GM18519 (cell line): ENCODE results near the gene TNFRSF18.
"Not testable (repeated sequence)": the region's sequence is repeated elsewhere in the genome, so short reads cannot be mapped to it uniquely, and the experiment has no call there.

Source experiments
- ATAC-seq: cut with Tn5 transposase; IDR thresholded peaks from one replicate; pipeline ENCODE4 v1.9.1; 2021; ENCODE audit warnings: mild to moderate bottlenecking, moderate library complexity; ENCODE audit not compliant: unreplicated experiment, low FRiP score

TNFRSF18 gene, protein sequence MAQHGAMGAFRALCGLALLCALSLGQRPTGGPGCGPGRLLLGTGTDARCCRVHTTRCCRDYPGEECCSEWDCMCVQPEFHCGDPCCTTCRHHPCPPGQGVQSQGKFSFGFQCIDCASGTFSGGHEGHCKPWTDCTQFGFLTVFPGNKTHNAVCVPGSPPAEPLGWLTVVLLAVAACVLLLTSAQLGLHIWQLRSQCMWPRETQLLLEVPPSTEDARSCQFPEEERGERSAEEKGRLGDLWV

DNA sequence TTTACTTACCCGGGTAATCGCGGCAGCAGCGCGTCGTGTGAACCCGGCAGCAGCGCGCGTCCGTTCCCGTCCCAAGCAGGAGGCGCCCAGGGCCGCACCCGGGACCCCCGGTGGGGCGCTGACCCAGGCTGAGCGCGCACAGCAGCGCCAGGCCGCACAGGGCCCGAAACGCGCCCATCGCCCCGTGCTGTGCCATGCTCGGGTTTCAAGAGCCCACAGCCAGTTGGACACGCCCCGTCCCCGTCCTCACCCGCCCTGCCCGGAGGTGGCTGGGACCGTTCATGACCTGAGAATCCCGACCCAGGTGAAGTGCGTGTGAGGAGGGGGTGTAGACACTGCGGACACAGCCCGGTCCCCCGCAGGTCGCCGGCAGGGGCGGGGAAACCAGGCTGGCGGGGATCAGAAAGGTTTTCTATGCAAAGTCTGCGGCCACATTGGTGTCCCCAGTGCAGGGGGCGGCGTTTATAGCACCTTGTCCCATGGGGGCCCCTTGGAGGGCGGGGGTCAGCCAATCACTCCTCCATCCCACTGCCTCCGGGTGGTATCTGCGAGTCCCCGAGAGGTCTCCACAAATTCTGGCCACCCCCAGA lies at the start of gene TNFRSF18:
Gene TNFRSF18, minus strand, starts transcription at position 217 of the 590 bp plus-strand sequence. Its CDS starts 21 bp downstream, at position 196.
- ATAC-seq: no peak

DNA sequence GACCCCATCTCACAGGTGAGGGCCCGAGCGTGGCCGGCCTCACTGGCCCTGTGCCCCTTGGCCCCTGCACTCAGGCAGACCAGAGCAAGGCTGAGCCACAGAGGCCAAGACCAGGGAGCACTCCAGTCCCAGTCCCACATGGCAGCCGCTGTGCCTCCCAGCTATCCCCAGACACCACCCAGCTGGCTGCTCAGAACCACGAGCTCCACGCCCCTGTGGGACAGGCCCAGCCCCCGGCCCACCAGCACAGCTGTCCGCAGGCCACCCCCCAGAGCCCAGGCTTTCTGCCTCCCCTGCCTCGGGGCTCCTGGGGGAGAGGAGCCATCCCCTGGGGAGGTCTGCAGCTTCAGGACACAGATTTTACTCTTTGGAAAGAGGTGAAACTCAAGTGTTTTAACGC lies 49.2 kb upstream of the TNFRSF18 start:
- no peak for ATAC-seq

DNA sequence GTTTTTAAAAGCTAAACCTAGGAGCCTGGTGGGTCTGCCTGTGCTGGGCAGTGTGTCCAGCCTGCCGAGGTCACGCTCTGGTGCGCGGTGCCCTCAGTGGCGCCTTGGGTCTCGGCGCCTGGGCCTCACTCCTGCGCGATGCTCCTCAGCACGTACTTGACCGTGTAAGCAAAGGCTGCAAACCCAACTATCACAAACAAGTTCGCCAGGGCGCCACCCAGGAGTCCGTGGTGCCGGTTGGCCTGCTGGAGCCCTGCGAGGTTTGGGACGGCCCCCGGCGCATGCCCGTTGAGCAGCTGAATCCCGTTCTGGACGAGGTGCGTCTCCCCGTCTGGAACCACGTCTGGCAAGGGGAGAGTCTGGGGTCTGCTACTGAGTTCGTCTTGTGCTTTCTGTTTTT lies 48.7 kb upstream of the TNFRSF18 start:
- ATAC-seq: no peak

DNA sequence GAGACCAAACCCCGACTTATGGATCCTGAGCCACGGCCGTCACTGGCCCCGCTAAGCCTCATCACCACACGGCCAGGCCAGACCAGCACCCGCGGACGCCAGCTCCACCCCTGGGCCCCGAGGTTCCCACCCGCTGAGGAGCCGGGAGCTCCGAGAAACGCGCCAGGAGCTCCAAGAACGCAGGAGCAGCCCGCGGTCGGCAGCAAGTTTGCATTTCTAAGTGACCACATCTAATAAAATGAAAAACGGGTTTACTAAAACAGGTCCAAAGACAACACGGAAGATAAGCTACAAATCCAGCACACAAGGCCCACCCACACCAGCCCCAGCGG lies 48.2 kb upstream of the TNFRSF18 start:
- no peak for ATAC-seq

DNA sequence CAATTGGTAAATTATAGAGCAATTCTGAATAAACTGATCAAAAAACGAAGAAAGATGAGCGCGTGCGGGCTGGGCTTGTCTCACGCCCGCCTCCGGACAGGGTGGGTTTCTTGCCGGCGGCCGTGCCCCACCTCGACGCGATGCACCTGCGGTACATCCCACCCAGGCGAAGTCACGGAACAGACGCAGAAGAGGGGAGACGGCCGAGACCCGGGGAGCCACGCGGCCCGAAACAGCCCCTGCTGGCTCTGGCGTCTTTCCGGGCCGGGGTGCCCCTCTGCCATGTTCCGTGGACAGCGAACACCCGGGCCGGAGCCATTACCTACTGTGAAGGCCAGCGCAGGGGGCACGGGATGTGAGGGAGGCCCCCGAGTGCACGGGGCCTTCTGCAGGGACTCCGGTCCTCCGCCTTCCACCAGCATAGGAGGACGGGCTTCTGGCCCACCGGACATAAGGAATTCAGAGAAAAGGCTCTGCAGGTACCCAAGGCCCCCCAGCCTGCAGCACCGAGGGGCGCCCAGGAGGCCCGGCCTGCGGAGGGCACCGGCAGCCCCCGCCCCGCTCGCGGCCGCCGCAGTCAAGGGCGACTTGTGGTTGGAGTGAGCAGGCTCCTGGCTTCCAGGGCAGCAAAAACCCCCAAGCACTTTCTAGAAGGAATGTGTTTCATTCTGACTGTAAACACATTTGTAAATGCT lies 47.7 kb upstream of the TNFRSF18 start:
- ATAC-seq: no peak

DNA sequence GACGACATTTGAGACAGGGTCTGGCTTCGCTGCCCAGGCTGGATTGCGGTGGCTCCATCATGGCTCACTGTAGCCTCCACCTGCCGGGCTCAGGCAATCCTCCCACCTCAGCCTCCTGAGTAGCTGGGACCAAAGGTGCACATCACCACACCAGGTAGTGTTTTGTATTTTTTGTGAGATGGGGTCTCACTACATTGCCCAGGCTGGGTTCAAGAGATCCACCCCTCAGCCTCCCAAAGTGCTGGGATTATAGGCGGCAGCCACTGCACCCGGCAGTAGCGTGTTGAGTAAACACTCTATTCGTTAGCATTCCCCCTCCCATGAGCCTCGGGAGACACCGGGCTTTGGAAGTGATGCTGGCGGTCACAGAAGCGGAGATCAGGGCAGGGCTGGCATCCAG lies 46.9 kb upstream of the TNFRSF18 start:
- ATAC-seq: no peak

DNA sequence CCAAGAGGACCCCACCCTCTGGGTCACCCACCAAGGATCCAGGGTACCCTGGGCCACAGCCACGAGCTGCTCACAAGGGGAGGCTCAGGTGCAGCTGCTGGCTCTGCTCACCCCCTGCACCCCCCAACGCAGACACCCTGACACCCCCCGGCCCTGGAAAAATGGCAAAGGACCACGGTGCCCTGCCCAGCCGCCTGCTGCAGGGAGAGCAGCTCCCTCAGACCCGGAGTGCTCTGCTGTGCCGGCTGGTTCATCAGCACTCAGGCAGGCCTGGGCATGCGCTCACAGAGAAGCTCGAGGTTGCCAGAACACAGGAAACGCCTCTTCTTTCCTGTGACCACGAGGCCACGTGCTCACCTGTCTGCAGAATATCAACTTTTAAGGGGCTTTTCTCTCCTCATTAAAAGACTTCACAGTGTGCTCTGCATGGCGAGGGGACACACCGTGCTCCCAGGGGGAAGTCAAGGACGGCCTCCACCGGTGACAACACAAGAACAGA lies 44.4 kb upstream of the TNFRSF18 start:
- ATAC-seq: no peak

DNA sequence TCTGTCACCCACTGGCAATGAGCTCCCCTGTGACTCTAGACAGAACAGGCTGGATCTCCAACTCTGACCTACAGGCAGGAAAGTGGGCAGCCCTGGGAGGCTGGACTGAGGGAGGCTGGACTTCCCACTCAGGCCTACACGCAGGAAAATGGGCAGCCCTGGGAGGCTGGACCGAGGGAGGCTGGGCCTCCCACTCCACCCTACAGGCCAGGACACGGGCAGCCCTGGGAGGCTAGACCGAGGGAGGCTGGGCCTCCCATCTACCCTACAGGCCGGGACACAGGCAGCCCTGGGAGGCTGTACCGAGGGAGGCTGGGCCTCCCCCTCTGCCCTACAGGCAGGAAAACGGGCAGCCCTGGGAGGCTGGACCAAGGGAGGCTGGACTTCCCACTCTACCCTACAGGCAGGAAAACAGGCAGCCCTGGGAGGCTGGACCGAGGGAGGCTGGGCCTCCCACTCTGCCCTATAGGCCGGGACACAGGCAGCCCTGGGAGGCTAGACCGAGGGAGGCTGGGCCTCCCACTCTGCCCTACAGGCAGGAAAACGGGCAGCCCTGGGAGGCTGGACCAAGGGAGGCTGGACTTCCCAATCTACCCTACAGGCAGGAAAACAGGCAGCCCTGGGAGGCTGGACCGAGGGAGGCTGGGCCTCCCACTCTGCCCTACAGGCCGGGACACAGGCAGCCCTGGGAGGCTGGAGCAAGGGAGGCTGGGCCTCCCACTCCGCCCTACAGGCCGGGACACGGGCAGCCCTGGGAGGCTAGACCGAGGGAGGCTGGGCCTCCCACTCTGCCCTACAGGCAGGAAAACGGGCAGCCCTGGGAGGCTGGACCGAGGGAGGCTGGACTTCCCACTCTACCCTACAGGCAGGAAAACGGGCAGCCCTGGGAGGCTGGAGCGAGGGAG lies 41.9 kb upstream of the TNFRSF18 start:
- not testable (repeated sequence) for ATAC-seq

DNA sequence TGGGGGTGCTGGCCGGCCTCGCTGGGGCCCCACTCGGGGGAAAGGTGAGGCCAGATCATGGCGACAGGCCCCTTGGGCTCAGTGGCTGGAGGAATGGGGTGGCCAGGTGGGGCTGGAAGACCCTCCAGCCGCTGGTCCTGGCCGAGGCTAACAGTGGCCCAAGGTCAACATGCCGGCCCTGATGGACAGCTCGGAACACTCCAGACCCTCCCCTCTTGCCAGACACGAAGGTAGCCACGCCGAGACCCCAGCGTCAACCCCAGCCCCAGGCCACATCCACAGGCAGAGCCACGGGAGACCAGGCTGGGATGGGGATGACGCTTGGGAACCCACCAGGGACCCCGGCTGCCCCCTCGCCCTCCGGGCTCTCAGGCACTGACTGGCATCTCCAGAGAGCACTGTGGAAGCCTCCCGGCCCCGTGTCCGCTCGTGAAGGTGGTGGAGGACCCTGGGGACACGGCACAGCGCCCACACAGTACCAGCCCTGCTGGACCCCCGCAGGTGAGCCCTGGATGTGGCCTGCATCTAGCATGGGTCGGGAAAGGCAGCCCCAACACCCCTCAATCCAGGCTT lies 41.0 kb upstream of the TNFRSF18 start:
- ATAC-seq: no peak

DNA sequence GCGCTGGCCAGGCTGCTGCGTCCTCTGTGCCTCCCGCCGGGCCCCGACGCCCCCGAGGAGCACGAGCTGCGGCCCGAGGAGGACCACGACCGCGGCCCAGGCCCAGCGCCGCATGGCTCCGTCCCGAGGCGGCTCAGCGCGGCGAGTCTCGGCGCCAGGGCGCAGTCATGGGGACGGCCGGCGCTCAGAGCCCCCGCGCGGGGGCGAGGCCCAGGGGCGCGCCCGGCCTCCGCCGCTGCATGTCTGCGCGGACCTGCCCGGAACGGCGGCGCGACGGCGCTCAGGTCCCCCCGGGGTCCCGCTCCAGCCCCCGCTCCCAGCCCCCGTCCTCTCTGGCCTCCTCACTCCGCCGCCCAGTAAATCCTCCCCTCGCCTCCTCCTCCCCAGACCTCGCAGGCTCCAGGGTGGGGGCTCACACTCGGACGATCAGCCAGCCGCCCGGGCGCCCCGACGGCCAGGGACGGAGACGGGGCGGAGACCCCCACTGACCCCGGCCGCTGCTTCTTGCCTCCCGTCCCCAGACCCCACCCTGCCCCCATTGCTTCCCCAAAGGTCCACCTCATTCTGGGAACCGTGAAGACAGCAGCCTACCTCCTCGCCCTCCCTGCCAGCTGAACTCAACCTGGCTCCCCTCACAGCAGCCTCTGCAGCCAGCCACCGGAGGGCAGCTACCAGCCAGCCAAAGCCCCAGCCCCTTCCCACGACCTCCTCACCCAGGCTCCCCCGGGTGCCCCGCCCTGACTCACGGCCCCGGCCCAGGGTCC lies 40.4 kb upstream of the TNFRSF18 start, which contains the start of gene C1QTNF12:
Gene C1QTNF12, minus strand, starts transcription at position 146 of the 764 bp plus-strand sequence. Its CDS starts 32 bp downstream, at position 114.
- no peak for ATAC-seq

DNA sequence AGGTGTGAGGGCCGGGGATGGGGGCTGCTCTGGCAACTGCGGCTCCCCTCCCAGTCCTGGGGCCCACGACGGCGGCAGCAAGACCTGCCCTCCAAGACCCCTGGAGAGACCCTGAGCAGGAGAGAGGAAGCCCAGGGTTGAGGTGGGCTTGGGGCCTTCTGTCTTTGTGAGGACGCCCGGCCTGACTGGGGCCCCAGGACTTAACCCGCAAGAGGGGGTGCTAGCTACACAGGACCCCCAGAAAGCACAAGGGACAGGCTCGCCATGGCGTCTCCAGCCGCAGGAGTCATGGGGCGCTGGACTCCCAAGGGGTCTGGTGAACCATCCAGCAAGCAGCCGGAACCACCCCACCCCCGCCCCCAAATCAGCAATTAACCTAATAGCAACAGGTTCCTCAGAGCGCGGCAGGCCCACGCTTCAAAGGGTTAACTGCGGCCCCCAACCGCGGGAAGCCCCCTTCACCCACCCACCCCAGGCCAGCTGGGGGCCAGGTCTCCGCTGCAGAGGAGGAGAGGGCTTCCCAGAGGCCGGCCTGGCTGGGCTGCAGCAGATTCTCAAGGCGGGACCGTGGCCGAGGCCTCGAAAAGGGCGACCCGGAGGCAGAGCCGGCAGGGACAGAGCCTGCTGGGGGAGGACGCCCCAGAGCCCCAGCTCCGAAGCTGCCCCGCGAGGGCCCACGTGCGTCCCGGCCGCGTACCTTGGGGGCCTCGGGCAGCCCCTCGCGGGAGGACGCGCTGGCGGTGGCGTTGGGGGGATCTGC lies 39.6 kb upstream of the TNFRSF18 start:
- no peak for ATAC-seq

DNA sequence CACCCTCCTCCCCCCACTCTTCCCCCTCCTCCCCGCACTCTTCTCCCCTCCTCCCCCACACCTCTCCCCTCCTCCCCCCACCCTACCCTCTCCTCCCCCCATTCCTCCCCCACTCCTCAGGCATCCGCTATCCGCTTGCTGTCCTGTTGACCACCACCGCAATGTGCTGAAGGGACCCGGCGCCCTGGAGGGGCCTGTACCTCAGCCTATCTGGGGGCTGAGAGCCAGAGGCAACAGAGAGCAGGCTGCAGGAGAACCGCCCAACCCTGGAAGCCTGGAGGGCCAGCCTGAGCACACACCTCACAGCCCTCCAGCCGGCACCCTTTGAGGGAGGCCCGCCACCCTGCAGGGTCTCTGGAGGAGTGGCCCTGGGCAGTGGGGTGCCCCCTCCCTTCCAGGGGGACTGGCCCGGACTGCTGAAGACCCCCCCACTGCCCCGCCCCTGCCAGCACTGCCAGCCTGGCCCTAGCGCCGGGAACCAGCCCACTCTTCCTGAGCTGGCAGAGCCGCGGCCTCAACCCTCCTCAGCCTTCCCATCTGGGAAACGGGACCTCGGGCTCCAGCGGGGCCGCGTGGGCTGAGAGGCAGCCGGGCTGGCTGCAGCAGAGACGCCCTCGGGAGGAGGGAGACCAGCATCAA lies 38.9 kb upstream of the TNFRSF18 start:
- ATAC-seq: no peak

DNA sequence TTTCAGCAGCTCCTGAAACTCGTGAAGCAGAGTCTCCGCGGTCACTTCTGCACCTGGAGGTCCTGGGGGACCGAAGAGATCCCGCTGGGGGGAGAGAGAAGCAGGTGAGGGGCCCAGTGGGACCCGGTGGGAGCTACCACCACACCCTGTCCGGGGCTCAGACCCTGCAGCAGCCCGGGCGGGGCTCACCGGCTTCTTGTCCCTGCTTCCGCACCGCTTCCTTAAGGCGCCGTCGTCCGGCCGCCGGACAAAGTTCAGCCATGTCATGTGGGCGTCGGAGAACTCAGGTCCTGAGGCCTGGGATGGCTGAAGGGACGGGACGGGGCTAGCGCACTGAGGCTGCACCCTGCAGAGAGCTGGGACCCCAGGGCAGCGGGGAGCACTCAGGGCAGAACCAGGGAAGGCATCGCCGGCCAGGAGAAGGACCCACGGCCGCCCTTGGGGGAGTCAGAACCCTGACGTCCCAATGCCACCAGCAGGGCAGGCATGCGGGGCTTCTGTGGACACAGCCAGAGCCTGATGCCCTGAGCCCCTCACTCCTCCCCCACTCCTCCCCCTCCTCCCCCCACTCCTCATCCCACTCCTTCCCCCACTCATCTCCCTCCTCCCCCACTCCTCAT lies 37.9 kb upstream of the TNFRSF18 start:
- no peak for ATAC-seq

DNA sequence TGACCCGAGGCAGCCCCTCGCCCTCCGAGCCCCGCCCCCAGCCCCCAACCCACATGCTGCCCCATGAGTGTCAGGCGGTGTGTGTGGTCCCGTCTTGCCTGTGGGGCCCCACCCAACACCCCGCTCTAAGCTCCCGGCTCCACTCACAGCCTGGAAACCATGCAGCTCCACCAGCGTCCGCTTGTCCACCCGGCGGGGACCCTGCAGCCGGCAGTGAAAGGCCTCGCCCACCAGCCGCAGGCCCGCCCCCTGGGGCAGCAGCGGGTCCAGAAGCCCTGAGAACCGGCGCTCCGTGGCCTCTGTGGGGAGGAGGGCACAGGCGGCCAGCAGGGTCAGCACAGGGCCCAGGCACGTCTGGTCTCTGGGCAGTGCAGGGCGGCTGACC lies 37.4 kb upstream of the TNFRSF18 start:
- ATAC-seq: no peak

DNA sequence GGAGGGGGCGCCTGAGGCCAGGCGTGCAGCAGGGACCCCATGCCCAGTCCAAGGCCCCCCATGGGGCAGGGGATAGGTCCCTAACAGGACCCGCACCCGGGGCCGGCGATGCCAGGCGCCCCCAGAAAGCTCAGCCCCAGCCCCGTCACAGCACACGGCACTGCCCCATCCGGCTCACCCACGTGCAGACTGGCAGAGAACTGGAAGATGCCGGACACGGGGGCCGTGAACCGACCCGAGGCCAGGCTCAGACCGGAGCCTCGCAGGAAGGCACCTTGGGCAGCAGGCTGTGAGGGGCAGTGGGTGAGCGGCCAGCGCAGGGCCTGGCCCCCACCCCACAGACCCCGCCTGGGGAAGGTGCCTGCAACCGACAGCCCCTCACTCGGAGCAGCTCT lies 36.9 kb upstream of the TNFRSF18 start:
- no peak for ATAC-seq

DNA sequence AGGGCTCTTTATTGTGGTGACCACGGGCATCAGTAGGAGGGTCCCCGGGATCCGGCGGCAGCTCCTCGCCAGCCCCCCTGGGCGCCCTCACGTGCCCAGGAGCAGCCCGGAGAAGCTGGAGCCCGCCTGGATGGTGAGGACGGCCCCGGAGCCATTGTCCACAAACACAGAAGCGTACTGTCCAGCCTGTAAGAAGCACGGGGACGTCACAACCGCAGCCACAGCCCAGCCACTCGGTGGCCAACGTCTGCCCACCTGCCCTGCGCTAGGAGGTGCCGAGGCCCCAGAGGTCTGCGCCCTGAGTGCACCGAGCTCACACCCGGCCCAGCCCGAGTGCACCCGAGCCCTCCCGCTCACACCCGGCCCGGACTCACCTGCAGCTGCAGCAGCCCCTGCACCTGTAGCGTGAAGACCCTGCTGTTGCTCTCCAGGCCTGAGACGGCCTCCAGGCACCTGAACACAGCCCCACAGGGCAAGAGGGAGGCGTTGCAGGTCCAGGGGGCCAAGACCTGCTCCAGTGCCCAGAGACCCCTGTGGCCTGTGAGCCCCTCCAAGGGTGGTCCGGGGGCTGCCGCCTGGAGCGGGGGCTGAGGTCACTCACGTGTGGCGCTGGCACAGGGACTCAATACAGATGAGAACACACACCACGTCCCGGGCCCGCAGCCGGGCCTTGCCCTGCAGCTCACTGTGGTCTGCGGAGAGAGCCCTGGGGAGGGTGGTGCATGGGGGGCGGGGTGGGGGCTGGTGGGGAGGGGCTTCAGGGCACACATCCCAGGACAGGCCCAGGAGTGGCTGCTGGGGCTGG lies 36.3 kb upstream of the TNFRSF18 start:
- ATAC-seq: no peak

DNA sequence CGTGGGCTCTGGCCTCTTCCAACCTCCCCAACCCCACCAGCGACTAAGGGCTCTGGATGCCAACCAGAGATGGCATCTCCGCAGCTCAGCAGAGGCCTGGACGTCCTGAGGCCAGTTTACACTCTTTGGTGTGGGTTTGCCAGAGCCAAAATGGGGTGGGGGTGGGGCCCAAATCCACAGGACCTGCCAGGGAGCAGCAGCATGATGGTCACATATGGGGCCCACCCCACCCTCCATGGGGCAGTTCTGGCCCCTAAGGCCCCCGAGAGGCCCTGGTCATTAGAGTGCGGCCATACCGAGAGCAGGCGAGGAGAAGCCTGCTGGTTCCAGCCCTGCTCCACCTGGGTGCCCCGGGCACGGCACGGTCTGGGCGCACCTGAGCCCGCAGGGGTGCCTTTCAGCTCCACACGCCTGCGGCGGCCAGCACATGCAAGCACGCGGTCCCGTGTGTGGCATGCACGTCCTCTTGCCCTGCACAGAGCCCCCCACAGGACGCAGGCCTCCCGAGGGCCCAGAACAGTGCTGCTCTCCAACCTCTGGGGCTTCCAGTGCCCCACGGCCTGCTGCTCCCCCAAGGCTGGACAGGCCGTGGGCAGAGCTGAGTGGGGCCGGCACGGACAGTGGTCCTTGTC lies 35.3 kb upstream of the TNFRSF18 start:
- no peak for ATAC-seq
